K562 (cell line): ENCODE measurements around the gene PICK1. TPM values are rescaled to one million over a fixed set of nuclear protein-coding genes. Genes with fewer than 3 reads are reported as not detected.
A peak's percentile ranks its signal among the peaks of the same experiment; 100 is the strongest.

Experiments used
- ATAC-seq: fragments of 200-7000 bp; cut with Tn5 transposase; 3 replicates; pipeline ENCODE4 v1.9.1; 2020; ENCODE audit warnings: moderate library complexity
- BruUV-seq: library from RNA; stranded (reverse); fragments of 400-500 nt; replicated peaks from 2 replicates; lab custom pipeline; 2021; lab: Mats Ljungman, UMichigan
- CTCF ChIA-PET: fragments of 300-600 bp; formaldehyde crosslinking; extraction: SDS; loops from one replicate; lab custom pipeline; 2021; ENCODE audit warnings: low intra/inter-chr PET ratio; lab: Yijun Ruan, JAX
- POLR2A ChIA-PET: fragments of 300-600, 350-650 bp; sonication (Branson Sonifier 250); formaldehyde crosslinking; extraction: SDS; loops from one replicate; lab custom pipeline; 2021; ENCODE audit warnings: antibody characterized with exemption, inconsistent platforms; lab: Yijun Ruan, JAX
- DNase-seq, 4 experiments: peaks; one replicate each; pipeline versions ENCODE4 v3.0.0 to v3.0.0-alpha.2; 2011 to 2018; ENCODE audit warnings: low spot score in 3 of 4, mixed read lengths in 3 of 4; ENCODE audit errors: extremely low read depth in 1 of 4
- FAIRE-seq: peaks from 2 replicates; lab custom pipeline; 2011; peaks lifted over from hg19 to GRCh38; lab: Jason Lieb, UNC
- H2AFZ ChIP-seq: 2 replicates; pipeline ENCODE4 v1.6.0; 2011; ENCODE audit warnings: low read depth, low read length, control low read depth, inconsistent platforms
- H3K27ac ChIP-seq: fragments of 200-600 bp; 3 replicates; pipeline ENCODE4 v1.8.0; 2011; ENCODE audit warnings: low read depth, mild to moderate bottlenecking, control low read depth, inconsistent platforms, low read length, moderate library complexity, mixed read lengths; ENCODE audit errors: extremely low read depth
- H3K27me3 ChIP-seq, 2 experiments: fragments of 300-600 bp in 1 of 2; 2 replicates in 1 of 2; 3 replicates in 1 of 2; pipeline versions ENCODE4 v1.6.0 to v1.8.0; 2011; ENCODE audit warnings: inconsistent platforms in 2 of 2, low read length in 2 of 2, mild to moderate bottlenecking in 1 of 2, mixed read lengths in 1 of 2, moderate library complexity in 1 of 2; ENCODE audit not compliant: control insufficient read depth in 2 of 2, insufficient read depth in 2 of 2
- H3K36me3 ChIP-seq: fragments of 300-600 bp; 3 replicates; pipeline ENCODE4 v1.8.0; 2011; ENCODE audit warnings: mild to moderate bottlenecking, low read length, inconsistent platforms; ENCODE audit not compliant: control insufficient read depth, insufficient read depth
- H3K4me1 ChIP-seq, 2 experiments: fragments of 200-600 bp in 1 of 2; replicated peaks in 1 of 2; 2 replicates in 1 of 2; 3 replicates in 1 of 2; pipeline versions ENCODE4 v1.5.1 to v1.8.0; 2011; ENCODE audit warnings: inconsistent platforms in 2 of 2, low read length in 2 of 2, mild to moderate bottlenecking in 1 of 2, mixed read lengths in 1 of 2, moderate library complexity in 1 of 2; ENCODE audit not compliant: control insufficient read depth in 2 of 2, insufficient read depth in 2 of 2
- H3K4me2 ChIP-seq: 2 replicates; pipeline ENCODE4 v1.6.1; 2011; ENCODE audit warnings: low read length, control low read depth, inconsistent platforms, mixed read lengths; ENCODE audit not compliant: insufficient read depth
- H3K4me3 ChIP-seq: fragments of 200-600 bp; sonication (generic), shearing (Covaris generic); 2 replicates; pipeline ENCODE4 v1.5.1; 2016; ENCODE audit warnings: control low read depth, inconsistent platforms
- H3K79me2 ChIP-seq: fragments of 200-600 bp; 3 replicates; pipeline ENCODE4 v1.8.0; 2011; ENCODE audit warnings: low read length, inconsistent platforms; ENCODE audit not compliant: control insufficient read depth, insufficient read depth
- H3K9ac ChIP-seq, 2 experiments: 2 replicates each; pipeline versions ENCODE4 v1.6.0 to v1.6.1; 2011; ENCODE audit warnings: low read depth in 2 of 2, low read length in 2 of 2, control low read depth in 1 of 2, inconsistent platforms in 1 of 2, mild to moderate bottlenecking in 1 of 2, mixed read lengths in 1 of 2; ENCODE audit not compliant: insufficient read depth in 1 of 2
- H3K9me1 ChIP-seq: one replicate; pipeline ENCODE4 v1.6.0; 2011; ENCODE audit warnings: inconsistent platforms, mild to moderate bottlenecking, low read length, moderate library complexity; ENCODE audit not compliant: control insufficient read depth, insufficient read depth
- H3K9me3 ChIP-seq: replicated peaks from 2 replicates; pipeline ENCODE4 v1.5.1; 2011; ENCODE audit warnings: low read depth, low read length, inconsistent platforms; ENCODE audit not compliant: control insufficient read depth, insufficient read depth
- H4K20me1 ChIP-seq: replicated peaks from 2 replicates; pipeline ENCODE4 v1.6.1; 2011; ENCODE audit warnings: low read length, inconsistent platforms, mixed read lengths; ENCODE audit not compliant: control insufficient read depth, insufficient read depth
- CTCF ChIP-seq, 3 experiments: IDR thresholded peaks in 2 of 3; conservative IDR thresholded peaks in 1 of 3; 2 replicates each; pipeline ENCODE4 v1.5.1; 2011 to 2012; ENCODE audit warnings: low read length in 3 of 3, mild to moderate bottlenecking in 3 of 3, control low read depth in 2 of 3, improper control_type of control experiment in 1 of 3, inconsistent platforms in 1 of 3, low read depth in 1 of 3, mixed read lengths in 1 of 3, moderate library complexity in 1 of 3; ENCODE audit not compliant: insufficient read depth in 2 of 3
- FOXJ2 ChIP-seq: fragments of 200-800 bp; sonication (Bioruptor generic); IDR thresholded peaks from 2 replicates; pipeline ENCODE4 v1.6.1; 2016; ENCODE audit warnings: missing genetic modification characterization, missing compliant biosample characterization
- GTF2A2 ChIP-seq: IDR thresholded peaks from 2 replicates; pipeline ENCODE4 v1.6.1; 2016; ENCODE audit warnings: mild to moderate bottlenecking, missing genetic modification characterization, missing compliant biosample characterization
- HCFC1 ChIP-seq: IDR thresholded peaks from 2 replicates; pipeline ENCODE4 v1.6.1; 2012; ENCODE audit warnings: low read depth, low read length, improper control_type of control experiment
- HMGN3 ChIP-seq: IDR thresholded peaks from 2 replicates; pipeline ENCODE4 v1.6.1; 2011; ENCODE audit warnings: borderline replicate concordance, low read depth, mild to moderate bottlenecking, mixed read lengths, low read length; ENCODE audit not compliant: insufficient read length; ENCODE audit errors: extremely low read depth
- KAT8 ChIP-seq: fragments of 450-650 bp; IDR thresholded peaks from 2 replicates; pipeline ENCODE4 v1.6.1; 2016; ENCODE audit warnings: low read depth, mild to moderate bottlenecking
- PML ChIP-seq: IDR thresholded peaks from 2 replicates; pipeline ENCODE4 v1.6.1; 2012; ENCODE audit warnings: low read length, inconsistent platforms
- TAF7 ChIP-seq: fragments of 450-650 bp; IDR thresholded peaks from 2 replicates; pipeline ENCODE4 v1.6.1; 2016; ENCODE audit warnings: missing genetic modification characterization, missing compliant biosample characterization
- TAL1 ChIP-seq: fragments of 450-650 bp; IDR thresholded peaks from 2 replicates; pipeline ENCODE4 v1.6.1; 2016; ENCODE audit warnings: mild to moderate bottlenecking
- THRA ChIP-seq: fragments of 450-650 bp; IDR thresholded peaks from 2 replicates; pipeline ENCODE4 v1.6.1; 2017; ENCODE audit warnings: mild to moderate bottlenecking, moderate library complexity
- ZNF282 ChIP-seq: sonication (generic); formaldehyde crosslinking; IDR thresholded peaks from 2 replicates; pipeline ENCODE4 v1.8.1; 2023; ENCODE audit warnings: missing genetic modification reagents
- ZNF644 ChIP-seq: fragments of 200-800 bp; sonication (Bioruptor generic); IDR thresholded peaks from 2 replicates; pipeline ENCODE4 v1.6.1; 2016; ENCODE audit warnings: low read depth, missing genetic modification characterization, missing compliant biosample characterization
- WGBS: fragments of 100-300 bp; shearing (Covaris generic); methylation state at CpG from one replicate; pipeline ENCODE4 v1.1.6; 2016; ENCODE audit warnings: low coverage, mixed read lengths; ENCODE audit not compliant: insufficient coverage; ENCODE audit errors: missing lambda C conversion rate; 5-methylcytosine and 5-hydroxymethylcytosine counted together
- in situ Hi-C: fragments of 300-500 bp; cut with MboI; formaldehyde crosslinking; loops from 4 replicates; pipeline ENCODE4 v1.15.0; 2018; ENCODE audit warnings: inconsistent platforms, mixed read lengths
- intact Hi-C: fragments of 100-400 bp; cut with micrococcal nuclease; formaldehyde crosslinking; loops from 2 replicates; pipeline ENCODE4 v1.14.2; 2022
- polyA plus RNA-seq, 8 experiments: library from polyadenylated mRNA; depleted of rRNA in 4 of 8; stranded (reverse) in 5 of 8; unstranded in 3 of 8; fragments of >200 nt; fragmentation: Nextera tagmentation in 2 of 8; fragmentation: Illumina TruSeq in 1 of 8; extraction: Ambion mirVana in 2 of 8; extraction: Trizol in 1 of 8; gene quantifications; 2 replicates each; pipeline versions ENCODE4 v1.2.1 to v1.2.3, GENCODE V29; 2011 to 2014; ENCODE audit warnings: inconsistent platforms in 1 of 8, missing spikeins in 1 of 8
- total RNA-seq, 7 experiments: library from RNA; depleted of rRNA in 6 of 7; stranded (reverse); fragments of >200 nt in 6 of 7; fragmentation: Illumina TruSeq in 2 of 7; extraction: Trizol in 2 of 7; gene quantifications; 2 replicates each; pipeline versions ENCODE4 v1.2.1 to v1.2.3, GENCODE V29; 2011 to 2021; ENCODE audit warnings: low replicate concordance in 1 of 7
- TF ChIP-seq, protein P1 (sequence below): IDR thresholded peaks from 2 replicates; pipeline ENCODE4 v1.6.1; 2011; ENCODE audit warnings: borderline replicate concordance, low read depth, mild to moderate bottlenecking, moderate library complexity, low read length; ENCODE audit not compliant: insufficient read depth, poor library complexity, severe bottlenecking
- TF ChIP-seq, protein P2 (sequence below): sonication (generic); formaldehyde crosslinking; IDR thresholded peaks from 2 replicates; pipeline ENCODE4 v1.8.1; 2023; ENCODE audit warnings: mild to moderate bottlenecking, missing genetic modification reagents

PICK1 gene
- total and polyA plus RNA-seq, 9 of the 15 experiments (the other 6 are each of a cell fraction or from before 2014, with no cell fraction given) = 0.06 to 11.0 (median 7.9) TPM; not detected in 1

- no peak for TF ChIP-seq HMGN3
- no peak for TF ChIP-seq ZNF282
- TF ChIP-seq TAL1 = no peak
- TF ChIP-seq TAF7 (tag) = no peak
- TF ChIP-seq, protein P1, sequence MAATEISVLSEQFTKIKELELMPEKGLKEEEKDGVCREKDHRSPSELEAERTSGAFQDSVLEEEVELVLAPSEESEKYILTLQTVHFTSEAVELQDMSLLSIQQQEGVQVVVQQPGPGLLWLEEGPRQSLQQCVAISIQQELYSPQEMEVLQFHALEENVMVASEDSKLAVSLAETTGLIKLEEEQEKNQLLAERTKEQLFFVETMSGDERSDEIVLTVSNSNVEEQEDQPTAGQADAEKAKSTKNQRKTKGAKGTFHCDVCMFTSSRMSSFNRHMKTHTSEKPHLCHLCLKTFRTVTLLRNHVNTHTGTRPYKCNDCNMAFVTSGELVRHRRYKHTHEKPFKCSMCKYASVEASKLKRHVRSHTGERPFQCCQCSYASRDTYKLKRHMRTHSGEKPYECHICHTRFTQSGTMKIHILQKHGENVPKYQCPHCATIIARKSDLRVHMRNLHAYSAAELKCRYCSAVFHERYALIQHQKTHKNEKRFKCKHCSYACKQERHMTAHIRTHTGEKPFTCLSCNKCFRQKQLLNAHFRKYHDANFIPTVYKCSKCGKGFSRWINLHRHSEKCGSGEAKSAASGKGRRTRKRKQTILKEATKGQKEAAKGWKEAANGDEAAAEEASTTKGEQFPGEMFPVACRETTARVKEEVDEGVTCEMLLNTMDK = no peak
- TF ChIP-seq THRA = no peak
- TF ChIP-seq, all 486 proteins: peak for 0
Observed at GRCh38 chr22:38050720-38051119, 6.5 kb upstream of the PICK1 start (continued).

DNA sequence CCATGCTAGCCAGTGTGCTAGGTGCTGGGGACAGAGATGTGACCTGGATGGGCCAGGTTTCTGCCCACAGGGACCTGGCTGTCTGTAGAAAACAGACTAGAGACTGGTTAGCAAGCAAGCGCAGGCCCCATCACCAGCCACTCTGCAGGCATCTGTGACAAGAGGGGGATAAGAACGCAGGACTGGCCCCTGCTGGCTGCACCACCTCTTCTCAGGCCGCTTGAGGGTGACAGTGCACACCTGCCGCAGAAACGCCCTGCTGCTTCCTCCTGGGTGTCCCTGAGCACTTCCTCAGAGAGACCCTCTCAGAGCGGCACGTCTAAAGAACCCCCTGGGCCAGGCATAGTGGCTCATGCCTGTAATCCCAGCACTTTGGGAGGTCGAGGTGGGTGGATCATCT is 5.9 kb upstream of the PICK1 start:
- no TSS peak for BruUV-seq
- H3K79me2 ChIP-seq = no peaks in the 10 kb centered on the region
- intact Hi-C loops = loop anchor here (5.0 to 10.0 kb wide), 2 partner anchors 304 to 521 kb away; partner anchors contain the start of gene DMC1
- no peak overlapping the region for H3K9ac ChIP-seq
- no peak for FAIRE-seq
- no peaks in the 10 kb centered on the region for H4K20me1 ChIP-seq
- H3K27ac ChIP-seq = no peak overlapping the region
- H3K4me3 ChIP-seq = no peak overlapping the region
- ChIA-PET CTCF (no interaction called here), POLR2A (no interaction called here)
- in situ Hi-C loops = loop anchor here (25.0 kb wide), 2 partner anchors 536 to 961 kb away; partner anchors contain the start of genes APOBEC3C and APOBEC3D
- no peak overlapping the region for H2AFZ ChIP-seq
- no peak overlapping the region for H3K4me2 ChIP-seq
- peak; percentile 55 for ATAC-seq
- H3K27me3 ChIP-seq = peaks cover 0 to 20% of the 10 kb centered on the region in 2 experiments; a peak in 2 of 5 replicates
- peaks cover 0 to 11% of the 10 kb centered on the region in 2 experiments; a peak in 2 of 5 replicates for H3K4me1 ChIP-seq
- WGBS = 29% methylated on average over 8 of the region's 8 CpGs
- DNase-seq = no peak
- H3K9me3 ChIP-seq = no peaks in the 10 kb centered on the region
- no peaks in the 10 kb centered on the region for H3K9me1 ChIP-seq
- no peaks in the 10 kb centered on the region for H3K36me3 ChIP-seq
- TF ChIP-seq HCFC1 = no peak
- TF ChIP-seq CTCF (IDR thresholded peaks at IDR 0.05 in 2 of 3, conservative IDR thresholded peaks at IDR 0.05 in 1 of 3; ENCODE audit: insufficient read depth in 2 of 3, low read depth in 1 of 3, low read length in 3 of 3) = peak in 1 of 3 experiments; percentile 23; a peak in 1 of 6 replicates
- TF ChIP-seq GTF2A2 (tag) = no peak
- TF ChIP-seq KAT8 = no peak
- TF ChIP-seq, protein P2, sequence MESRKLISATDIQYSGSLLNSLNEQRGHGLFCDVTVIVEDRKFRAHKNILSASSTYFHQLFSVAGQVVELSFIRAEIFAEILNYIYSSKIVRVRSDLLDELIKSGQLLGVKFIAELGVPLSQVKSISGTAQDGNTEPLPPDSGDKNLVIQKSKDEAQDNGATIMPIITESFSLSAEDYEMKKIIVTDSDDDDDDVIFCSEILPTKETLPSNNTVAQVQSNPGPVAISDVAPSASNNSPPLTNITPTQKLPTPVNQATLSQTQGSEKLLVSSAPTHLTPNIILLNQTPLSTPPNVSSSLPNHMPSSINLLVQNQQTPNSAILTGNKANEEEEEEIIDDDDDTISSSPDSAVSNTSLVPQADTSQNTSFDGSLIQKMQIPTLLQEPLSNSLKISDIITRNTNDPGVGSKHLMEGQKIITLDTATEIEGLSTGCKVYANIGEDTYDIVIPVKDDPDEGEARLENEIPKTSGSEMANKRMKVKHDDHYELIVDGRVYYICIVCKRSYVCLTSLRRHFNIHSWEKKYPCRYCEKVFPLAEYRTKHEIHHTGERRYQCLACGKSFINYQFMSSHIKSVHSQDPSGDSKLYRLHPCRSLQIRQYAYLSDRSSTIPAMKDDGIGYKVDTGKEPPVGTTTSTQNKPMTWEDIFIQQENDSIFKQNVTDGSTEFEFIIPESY (CRISPR knock-in tag) = peak; percentile 49
- no peak for TF ChIP-seq FOXJ2
- TF ChIP-seq PML = no peak
- TF ChIP-seq ZNF644 (tag) = no peak
